ENCODE measurements around the gene RFC2. TPM values are rescaled to one million over a fixed set of nuclear protein-coding genes. Genes with fewer than 3 reads are reported as not detected.

The RFC2 gene
- polyA plus RNA-seq, 1 experiment: 11.3 TPM

DNA sequence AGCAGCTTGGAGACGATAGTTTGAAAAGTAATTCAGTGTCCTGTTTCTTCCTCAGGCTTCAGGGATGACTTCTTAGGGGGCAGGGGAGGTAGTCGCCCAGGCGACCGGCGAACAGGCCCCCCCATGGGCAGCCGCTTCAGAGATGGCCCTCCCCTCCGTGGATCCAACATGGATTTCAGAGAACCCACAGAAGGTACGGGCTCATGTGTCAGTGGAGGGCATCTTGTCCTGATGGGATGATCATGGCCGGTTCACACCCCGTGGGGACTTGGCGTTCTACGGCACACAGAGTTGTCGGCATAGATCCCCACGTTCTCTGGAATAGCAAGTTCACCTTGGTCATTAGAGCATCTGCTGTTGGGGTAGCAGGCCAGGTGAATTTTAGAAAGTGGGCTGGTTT is 59.5 kb downstream of the RFC2 start:
- Histone ChIP-seq H3K27ac (ENCODE audit: low read depth, low read length) (no peak overlapping the region), H3K4me3 (ENCODE audit: low read depth, low read length) (no peak overlapping the region), H3K9me3 (ENCODE audit: control insufficient read depth, insufficient read depth, low read length) (no peaks in the 10 kb centered on the region), H3K27me3 (ENCODE audit: control insufficient read depth, insufficient read depth, low read length) (no peaks in the 10 kb centered on the region)
- TF ChIP-seq CTCF (IDR thresholded peaks at IDR 0.05; ENCODE audit: low read depth, low read length): no peak
- DNase-seq (ENCODE audit: low read depth, low spot score): no peak
- POLR2A ChIA-PET: no interaction called here
- CTCF ChIA-PET: interaction anchor here (0.6 to 1.9 kb wide), 5 partner anchors 11 to 340 kb away, joined by 3 to 12 read pairs (median 5); no protein-coding TSS in a partner anchor

DNA sequence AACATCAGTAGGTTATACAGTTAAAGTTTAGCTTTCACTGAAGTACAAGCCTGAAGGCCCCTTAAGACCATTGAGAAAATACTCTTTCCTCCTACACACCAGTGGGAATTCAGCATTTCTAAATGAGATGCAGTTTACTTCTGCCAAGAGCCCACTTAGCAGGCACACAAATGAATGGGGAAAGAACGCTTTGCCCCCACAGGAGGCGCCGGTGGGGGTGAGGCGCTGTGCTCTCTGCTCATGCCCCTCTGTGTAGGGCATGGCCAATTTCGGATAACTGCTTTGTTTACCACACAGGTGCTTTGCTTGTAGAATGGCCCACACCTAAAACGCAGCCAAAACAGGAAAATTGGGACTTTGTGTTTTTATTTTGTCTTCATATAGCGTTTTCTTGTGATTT is 60.3 kb downstream of the RFC2 start:
- Histone ChIP-seq H3K4me3 (ENCODE audit: low read depth, low read length) (no peak overlapping the region), H3K27me3 (ENCODE audit: control insufficient read depth, insufficient read depth, low read length) (no peaks in the 10 kb centered on the region), H3K9me3 (ENCODE audit: control insufficient read depth, insufficient read depth, low read length) (no peaks in the 10 kb centered on the region), H3K27ac (ENCODE audit: low read depth, low read length) (no peak overlapping the region)
- ChIA-PET CTCF (interaction anchor here (0.6 to 1.9 kb wide), 8 partner anchors 9 to 339 kb away, joined by 3 to 12 read pairs (median 4); no protein-coding TSS in a partner anchor), POLR2A (no interaction called here)
- TF ChIP-seq CTCF (IDR thresholded peaks at IDR 0.05; ENCODE audit: low read depth, low read length): no peak
- DNase-seq (ENCODE audit: low read depth, low spot score): no peak

DNA sequence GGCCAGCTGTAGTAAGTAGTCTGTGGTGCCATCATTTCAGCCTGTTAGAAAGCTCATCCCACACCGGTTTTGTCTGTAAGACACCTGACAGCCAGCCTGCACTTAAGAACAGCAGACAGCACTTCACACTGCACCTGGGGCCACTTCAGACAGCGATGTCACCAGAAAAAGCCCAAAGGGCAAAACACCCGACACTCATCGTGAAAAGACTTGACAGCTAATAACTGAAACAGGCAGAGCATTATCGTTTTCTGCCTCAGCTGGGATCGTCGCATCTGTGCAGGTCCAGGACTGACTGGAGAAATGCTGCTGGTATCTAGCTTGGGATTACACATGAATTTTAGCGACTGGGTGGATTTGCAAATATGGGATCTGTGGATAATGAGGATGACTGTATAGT is 61.1 kb downstream of the RFC2 start:
- ChIA-PET POLR2A (interaction anchor here (0.6 to 0.7 kb wide), 2 partner anchors 35 to 256 kb away, joined by 3 to 5 read pairs; no protein-coding TSS in a partner anchor), CTCF (interaction anchor here (0.6 to 1.9 kb wide), 7 partner anchors 10 to 208 kb away, joined by 3 to 12 read pairs (median 5); no protein-coding TSS in a partner anchor)
- no peak overlapping the region for H3K27ac ChIP-seq (ENCODE audit: low read depth, low read length)

DNA sequence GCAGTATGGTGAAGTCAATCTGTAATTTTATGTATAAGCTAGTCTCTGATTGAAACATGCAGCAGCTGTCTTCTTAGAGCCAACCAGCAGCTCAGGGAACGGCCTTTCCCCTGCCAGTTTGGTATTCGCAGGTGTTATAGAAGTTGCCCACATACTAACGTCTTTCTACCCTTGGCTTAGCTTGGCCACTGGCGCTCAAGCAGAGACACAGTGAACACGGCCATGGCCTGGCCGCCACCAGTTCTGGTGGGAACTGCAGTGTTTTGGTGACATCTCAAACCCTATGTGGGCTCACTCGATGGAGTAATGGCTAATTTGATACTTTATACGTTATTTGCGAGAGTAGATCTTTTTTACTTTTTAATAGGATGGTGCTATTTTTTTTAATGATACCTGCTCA is 63.0 kb downstream of the RFC2 start:
- Histone ChIP-seq H3K27ac (ENCODE audit: low read depth, low read length) (no peak overlapping the region), H3K4me3 (ENCODE audit: low read depth, low read length) (no peak overlapping the region), H3K9me3 (ENCODE audit: control insufficient read depth, insufficient read depth, low read length) (no peaks in the 10 kb centered on the region), H3K27me3 (ENCODE audit: control insufficient read depth, insufficient read depth, low read length) (no peaks in the 10 kb centered on the region)
- CTCF ChIA-PET: interaction anchor here (1.4 to 2.9 kb wide), 4 partner anchors 11 to 210 kb away, joined by 7 to 16 read pairs (median 8); no protein-coding TSS in a partner anchor
- POLR2A ChIA-PET: no interaction called here
- DNase-seq (ENCODE audit: low read depth, low spot score): no peak
- no peak for TF ChIP-seq CTCF (IDR thresholded peaks at IDR 0.05; ENCODE audit: low read depth, low read length)

More for the DNA sequence above, 61.1 kb downstream of the RFC2 start:
- DNase-seq (ENCODE audit: low read depth, low spot score): no peak
- no peak for TF ChIP-seq CTCF (IDR thresholded peaks at IDR 0.05; ENCODE audit: low read depth, low read length)
- Histone ChIP-seq H3K4me3 (ENCODE audit: low read depth, low read length) (no peak overlapping the region), H3K27me3 (ENCODE audit: control insufficient read depth, insufficient read depth, low read length) (no peaks in the 10 kb centered on the region), H3K9me3 (ENCODE audit: control insufficient read depth, insufficient read depth, low read length) (no peaks in the 10 kb centered on the region)

DNA sequence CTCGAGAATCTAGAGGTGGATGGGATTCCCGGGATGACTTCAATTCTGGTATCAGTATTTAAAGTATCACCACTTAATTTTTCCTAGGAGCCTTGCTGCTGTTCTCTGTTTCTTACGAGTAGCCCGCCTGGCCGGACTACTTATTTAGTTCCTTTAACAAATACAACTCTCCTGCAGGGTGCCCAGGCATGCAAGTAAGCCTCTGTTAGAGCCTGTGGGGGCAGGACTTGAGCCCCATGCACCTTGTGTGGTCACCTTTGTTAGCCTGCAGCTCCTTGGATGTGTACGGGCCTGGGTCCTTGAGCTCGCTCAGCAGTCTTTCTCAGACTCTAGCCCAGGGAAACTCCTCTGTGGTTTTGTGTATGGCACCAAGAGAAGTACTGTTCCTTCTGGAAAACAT is 63.9 kb downstream of the RFC2 start:
- no peaks in the 10 kb centered on the region for H3K27me3 ChIP-seq (ENCODE audit: control insufficient read depth, insufficient read depth, low read length)
- H3K9me3 ChIP-seq (ENCODE audit: control insufficient read depth, insufficient read depth, low read length): no peaks in the 10 kb centered on the region
- no peak for TF ChIP-seq CTCF (IDR thresholded peaks at IDR 0.05; ENCODE audit: low read depth, low read length)
- CTCF ChIA-PET: interaction anchor here (1.0 to 2.9 kb wide), 3 partner anchors 9 to 17 kb away, joined by 3 to 16 read pairs (median 7); no protein-coding TSS in a partner anchor
- POLR2A ChIA-PET: interaction anchor here (0.6 kb wide), 1 partner anchor 90 kb away, joined by 3 read pairs; no protein-coding TSS in a partner anchor
- no peak overlapping the region for H3K27ac ChIP-seq (ENCODE audit: low read depth, low read length)
- no peak for DNase-seq (ENCODE audit: low read depth, low spot score)
- H3K4me3 ChIP-seq (ENCODE audit: low read depth, low read length): no peak overlapping the region
